ENCODE results near the gene TIPIN. TPM values are rescaled to one million over a fixed set of nuclear protein-coding genes. Genes with fewer than 3 reads are reported as not detected.

TIPIN gene
- total RNA-seq, 1 donor from 2014 or later: 14.3 TPM

DNA sequence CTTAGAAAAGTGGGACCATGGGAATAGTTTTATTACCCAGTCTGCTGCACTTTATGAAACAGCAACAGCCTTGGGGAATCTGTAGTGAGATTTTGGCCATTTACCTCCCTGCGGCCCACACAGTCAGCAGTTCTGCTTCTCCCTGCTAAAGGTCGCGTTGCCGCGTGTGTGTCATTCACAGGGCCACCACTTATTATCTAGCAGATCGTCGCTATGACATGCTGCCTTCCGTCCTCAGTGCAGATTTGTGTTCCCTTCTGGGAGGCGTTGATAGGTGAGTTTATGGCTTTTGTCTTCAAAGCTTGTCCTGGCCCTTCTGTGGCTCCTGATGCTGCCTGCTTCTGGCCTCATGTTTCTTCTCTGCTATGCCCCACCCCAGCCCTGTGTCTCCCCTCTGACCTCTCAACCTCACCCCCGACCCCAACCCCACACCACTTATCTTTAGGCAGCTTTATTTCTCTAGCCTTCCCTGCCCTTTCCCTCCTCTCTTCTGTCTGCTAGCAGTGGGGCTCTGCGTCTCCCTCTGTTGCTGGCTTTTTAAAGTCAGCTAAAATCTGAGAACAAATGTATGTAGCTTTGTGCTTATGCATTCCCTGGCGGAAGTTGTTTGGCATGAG lies 33.1 kb downstream of the TIPIN start:
- H3K9me3 Mint-ChIP-seq: no peaks in the 10 kb centered on the region
- H3K4me1 Mint-ChIP-seq (ENCODE audit: unreplicated experiment): no peaks in the 10 kb centered on the region
- H3K27ac Mint-ChIP-seq: no peak overlapping the region
- peaks cover 12% of the 10 kb centered on the region for H3K36me3 Mint-ChIP-seq
- TF ChIP-seq, protein P1, sequence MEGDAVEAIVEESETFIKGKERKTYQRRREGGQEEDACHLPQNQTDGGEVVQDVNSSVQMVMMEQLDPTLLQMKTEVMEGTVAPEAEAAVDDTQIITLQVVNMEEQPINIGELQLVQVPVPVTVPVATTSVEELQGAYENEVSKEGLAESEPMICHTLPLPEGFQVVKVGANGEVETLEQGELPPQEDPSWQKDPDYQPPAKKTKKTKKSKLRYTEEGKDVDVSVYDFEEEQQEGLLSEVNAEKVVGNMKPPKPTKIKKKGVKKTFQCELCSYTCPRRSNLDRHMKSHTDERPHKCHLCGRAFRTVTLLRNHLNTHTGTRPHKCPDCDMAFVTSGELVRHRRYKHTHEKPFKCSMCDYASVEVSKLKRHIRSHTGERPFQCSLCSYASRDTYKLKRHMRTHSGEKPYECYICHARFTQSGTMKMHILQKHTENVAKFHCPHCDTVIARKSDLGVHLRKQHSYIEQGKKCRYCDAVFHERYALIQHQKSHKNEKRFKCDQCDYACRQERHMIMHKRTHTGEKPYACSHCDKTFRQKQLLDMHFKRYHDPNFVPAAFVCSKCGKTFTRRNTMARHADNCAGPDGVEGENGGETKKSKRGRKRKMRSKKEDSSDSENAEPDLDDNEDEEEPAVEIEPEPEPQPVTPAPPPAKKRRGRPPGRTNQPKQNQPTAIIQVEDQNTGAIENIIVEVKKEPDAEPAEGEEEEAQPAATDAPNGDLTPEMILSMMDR (conservative IDR thresholded peaks at IDR 0.05): no peak
- no peak overlapping the region for H3K4me3 Mint-ChIP-seq
- DNase-seq (ENCODE audit: extremely low spot score, unreplicated experiment): no peak
- no peaks in the 10 kb centered on the region for H3K27me3 Mint-ChIP-seq

DNA sequence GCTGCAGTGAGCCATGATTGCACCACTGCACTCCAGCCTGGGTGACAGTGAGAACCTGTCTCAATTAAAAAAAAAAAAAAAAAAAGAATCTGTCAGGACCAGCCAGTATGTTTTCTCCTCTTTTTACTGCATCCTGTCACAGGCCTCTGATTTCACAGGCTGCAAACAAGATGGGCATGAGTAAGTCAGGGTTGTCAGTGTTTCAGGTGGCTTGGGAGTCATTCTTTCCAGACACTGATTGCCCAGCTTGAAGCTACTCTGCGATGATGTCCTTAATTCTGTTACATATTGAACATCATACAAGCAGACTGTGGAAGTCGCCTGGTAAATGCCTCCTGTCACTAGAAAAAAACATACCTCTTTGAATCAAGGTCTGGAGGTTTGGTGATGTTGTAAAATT lies 44.3 kb downstream of the TIPIN start:
- Mint-ChIP-seq H3K27ac (no peak overlapping the region), H3K27me3 (no peaks in the 10 kb centered on the region), H3K36me3 (peaks cover 40% of the 10 kb centered on the region), H3K4me1 (ENCODE audit: unreplicated experiment) (no peaks in the 10 kb centered on the region), H3K4me3 (no peak overlapping the region), H3K9me3 (no peaks in the 10 kb centered on the region)
- TF ChIP-seq, protein P1 (conservative IDR thresholded peaks at IDR 0.05): no peak
- no peak for DNase-seq (ENCODE audit: extremely low spot score, unreplicated experiment)

DNA sequence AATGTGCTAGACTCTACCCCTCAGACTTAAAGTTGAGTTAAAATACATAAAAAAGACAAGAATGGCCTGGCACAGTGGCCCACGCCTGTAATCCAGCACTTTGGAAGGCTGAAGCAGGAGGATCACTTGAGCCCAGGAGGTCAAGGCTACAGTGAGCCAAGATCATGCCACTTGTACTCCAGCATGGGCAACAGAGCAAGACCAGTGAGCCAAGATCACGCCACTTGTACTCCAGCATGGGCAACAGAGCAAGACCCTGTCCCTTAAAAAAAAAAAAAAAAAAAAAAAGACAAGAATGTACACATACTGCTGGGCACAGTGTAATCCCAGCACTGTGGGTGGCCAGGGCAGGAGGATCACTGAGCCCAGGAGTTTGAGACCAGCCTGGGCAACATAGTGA lies 45.7 kb downstream of the TIPIN start:
- Mint-ChIP-seq H3K27me3 (no peaks in the 10 kb centered on the region), H3K4me1 (ENCODE audit: unreplicated experiment) (no peaks in the 10 kb centered on the region), H3K27ac (no peak overlapping the region), H3K4me3 (no peak overlapping the region), H3K36me3 (peaks cover 31% of the 10 kb centered on the region), H3K9me3 (no peaks in the 10 kb centered on the region)
- DNase-seq (ENCODE audit: extremely low spot score, unreplicated experiment): no peak
- TF ChIP-seq, protein P1 (conservative IDR thresholded peaks at IDR 0.05): no peak

DNA sequence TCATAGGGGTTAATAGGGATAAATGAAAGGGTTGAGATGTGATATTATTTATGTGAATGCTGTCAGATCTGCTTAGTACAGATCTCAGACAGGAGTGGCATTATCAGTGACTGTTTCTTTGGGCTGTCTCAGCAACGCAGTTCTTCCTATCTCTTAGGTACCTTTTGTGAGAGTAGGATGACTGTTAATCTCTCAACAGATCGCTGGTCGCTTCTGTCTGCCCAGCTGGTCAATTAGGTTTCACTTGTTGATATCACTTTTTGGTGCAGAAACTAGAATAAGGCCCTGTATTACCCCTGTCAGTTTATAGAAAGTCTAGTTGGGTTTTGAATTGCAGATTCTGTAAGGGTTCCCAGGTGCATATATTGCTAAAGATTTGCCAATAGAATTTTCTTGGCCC lies 46.7 kb downstream of the TIPIN start:
- H3K4me3 Mint-ChIP-seq: no peak overlapping the region
- peaks cover 26% of the 10 kb centered on the region for H3K36me3 Mint-ChIP-seq

DNA sequence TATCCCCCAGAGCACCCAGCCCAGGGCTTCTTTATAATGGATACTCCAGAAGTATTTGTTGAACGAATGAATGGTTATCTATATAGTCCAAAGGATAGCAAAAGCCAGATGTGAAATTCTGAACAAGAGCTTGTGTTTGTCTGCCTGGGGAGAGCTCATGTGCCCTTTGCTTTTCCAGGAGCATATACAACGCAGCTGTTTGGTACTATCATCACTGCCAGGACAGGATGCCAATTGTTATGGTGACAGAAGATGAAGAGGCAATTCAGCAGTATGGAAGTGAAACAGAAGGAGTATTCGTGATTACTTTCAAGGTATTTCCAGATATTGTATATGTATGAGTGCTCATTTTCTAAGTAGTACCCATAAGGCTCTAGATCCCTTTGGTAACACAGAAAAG lies 48.0 kb downstream of the TIPIN start:
- H3K36me3 Mint-ChIP-seq: peaks cover 26% of the 10 kb centered on the region

More for the DNA sequence above, 46.7 kb downstream of the TIPIN start:
- no peak for DNase-seq (ENCODE audit: extremely low spot score, unreplicated experiment)
- no peaks in the 10 kb centered on the region for H3K9me3 Mint-ChIP-seq
- no peaks in the 10 kb centered on the region for H3K4me1 Mint-ChIP-seq (ENCODE audit: unreplicated experiment)
- no peaks in the 10 kb centered on the region for H3K27me3 Mint-ChIP-seq
- H3K27ac Mint-ChIP-seq: no peak overlapping the region
- TF ChIP-seq, protein P1 (conservative IDR thresholded peaks at IDR 0.05): no peak

More for the DNA sequence above, 48.0 kb downstream of the TIPIN start:
- Mint-ChIP-seq H3K4me3 (no peak overlapping the region), H3K4me1 (ENCODE audit: unreplicated experiment) (no peaks in the 10 kb centered on the region), H3K27ac (no peak overlapping the region), H3K27me3 (no peaks in the 10 kb centered on the region), H3K9me3 (no peaks in the 10 kb centered on the region)
- TF ChIP-seq, protein P1 (conservative IDR thresholded peaks at IDR 0.05): no peak
- DNase-seq (ENCODE audit: extremely low spot score, unreplicated experiment): no peak

Measured in type B pancreatic cell (in vitro differentiated cells).